GM21528 (cell line): Measurements from ENCODE around the gene FOXL1.
"Not testable (repeated sequence)": the region's sequence is repeated elsewhere in the genome, so short reads cannot be mapped to it uniquely, and the experiment has no call there.

Experiments used
- ATAC-seq: cut with Tn5 transposase; IDR thresholded peaks from one replicate; pipeline ENCODE4 v1.9.1; 2021; ENCODE audit warnings: mild to moderate bottlenecking, moderate library complexity; ENCODE audit not compliant: unreplicated experiment, low FRiP score

FOXL1 gene

DNA sequence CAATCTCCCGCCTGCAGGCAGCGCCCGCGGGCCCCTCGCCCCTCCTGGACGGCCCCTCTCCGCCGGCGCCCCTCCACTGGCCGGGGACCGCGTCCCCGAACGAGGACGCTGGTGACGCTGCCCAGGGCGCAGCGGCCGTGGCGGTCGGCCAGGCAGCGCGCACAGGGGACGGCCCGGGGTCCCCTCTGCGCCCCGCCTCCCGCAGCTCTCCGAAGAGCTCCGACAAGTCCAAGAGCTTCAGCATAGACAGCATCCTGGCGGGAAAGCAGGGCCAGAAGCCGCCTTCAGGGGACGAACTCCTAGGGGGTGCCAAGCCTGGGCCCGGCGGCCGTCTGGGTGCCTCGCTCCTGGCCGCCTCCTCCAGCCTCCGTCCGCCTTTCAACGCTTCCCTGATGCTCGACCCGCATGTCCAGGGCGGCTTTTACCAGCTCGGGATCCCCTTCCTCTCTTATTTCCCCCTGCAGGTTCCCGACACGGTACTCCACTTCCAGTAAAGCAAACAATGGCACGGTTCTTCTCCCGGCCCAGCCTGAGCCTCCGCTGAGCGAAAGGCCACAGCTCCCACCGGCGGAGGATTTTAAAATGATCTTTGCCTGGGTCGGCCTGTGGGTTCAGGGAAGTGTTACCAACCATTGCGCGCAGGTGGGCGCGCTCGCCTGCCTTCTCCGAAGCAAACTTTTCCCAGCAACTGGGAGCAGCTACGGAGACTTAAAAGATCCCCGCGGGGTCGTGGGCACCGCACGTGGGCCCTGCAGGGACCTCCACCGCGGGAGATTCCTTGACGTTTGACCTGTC is 1.1 kb downstream of the FOXL1 start:
- no peak for ATAC-seq

DNA sequence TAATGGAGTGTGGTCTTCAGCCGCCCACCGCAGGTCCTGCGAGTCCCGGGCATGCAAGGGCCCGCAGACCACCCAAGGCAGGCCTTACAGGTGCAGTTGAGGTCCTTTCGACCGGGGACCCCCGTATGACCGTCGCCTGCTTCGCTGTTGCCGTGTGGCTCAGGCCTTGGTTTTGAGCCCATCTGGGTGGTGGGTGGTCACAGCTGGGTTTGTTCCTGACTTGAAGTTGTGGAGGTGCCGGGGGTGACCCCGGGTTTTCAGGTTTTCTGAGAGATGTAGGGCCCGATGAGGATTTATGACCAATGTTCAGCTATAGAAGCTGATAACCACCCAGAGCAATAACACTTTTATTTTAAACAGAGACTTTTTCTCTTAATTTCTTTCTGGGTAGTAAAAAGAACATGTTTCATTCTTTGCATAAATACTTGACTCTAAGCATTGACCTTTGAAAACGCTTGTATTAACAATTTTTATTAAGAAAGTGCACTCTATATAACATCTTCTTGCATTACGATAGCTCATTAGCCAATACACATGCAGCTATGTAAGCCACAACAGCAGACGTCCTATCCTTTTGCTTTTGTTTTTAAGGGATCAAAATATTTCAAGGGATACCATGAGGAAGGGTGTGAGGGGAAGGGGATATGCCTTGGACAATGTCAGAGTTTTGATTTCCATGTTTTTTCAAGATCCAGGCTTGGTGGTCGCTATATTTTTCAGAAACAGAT is 1.9 kb downstream of the FOXL1 start:
- ATAC-seq: no peak

DNA sequence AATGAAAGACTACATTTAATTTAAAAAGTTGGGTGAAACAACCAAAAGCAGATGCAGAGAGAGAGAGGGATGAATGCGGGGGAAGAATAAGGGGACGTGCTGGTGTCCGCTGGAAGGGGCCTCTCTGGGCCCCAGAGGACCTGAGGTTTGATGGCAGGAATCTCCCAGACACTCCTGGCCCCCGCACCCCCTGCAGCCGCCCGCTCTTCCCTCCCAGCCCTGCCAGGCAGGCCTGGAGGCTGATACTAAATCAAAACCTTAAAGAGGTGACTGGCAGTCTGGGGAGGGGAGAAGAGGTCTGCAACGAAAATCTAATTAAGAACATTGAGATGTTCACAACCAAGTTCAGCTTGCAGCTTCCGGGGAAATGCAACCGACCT is 2.4 kb downstream of the FOXL1 start:
- ATAC-seq: no peak

DNA sequence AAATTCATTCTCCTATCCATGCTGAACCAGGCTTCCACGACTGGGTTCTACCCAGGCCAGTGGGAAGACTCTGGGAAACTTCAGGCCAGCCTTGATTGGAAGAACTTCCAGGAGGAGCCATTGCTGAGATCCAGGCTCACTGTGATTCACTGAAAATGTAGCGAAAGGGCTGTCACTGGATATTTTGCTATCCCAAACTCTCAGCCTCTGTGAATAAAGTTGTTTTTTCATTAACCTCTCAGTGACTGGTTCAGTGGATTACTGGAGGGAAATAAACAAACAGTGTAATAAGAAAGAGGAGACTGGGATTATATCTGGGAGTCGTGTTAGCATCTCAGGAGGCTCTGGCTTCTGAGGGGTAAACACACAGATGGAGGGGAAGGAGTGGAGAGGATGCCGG is 3.1 kb downstream of the FOXL1 start:
- ATAC-seq: no peak

- no peak for ATAC-seq
These were observed 5.8 kb downstream of the FOXL1 start for GRCh38 chr16:86584071-86584685.

DNA sequence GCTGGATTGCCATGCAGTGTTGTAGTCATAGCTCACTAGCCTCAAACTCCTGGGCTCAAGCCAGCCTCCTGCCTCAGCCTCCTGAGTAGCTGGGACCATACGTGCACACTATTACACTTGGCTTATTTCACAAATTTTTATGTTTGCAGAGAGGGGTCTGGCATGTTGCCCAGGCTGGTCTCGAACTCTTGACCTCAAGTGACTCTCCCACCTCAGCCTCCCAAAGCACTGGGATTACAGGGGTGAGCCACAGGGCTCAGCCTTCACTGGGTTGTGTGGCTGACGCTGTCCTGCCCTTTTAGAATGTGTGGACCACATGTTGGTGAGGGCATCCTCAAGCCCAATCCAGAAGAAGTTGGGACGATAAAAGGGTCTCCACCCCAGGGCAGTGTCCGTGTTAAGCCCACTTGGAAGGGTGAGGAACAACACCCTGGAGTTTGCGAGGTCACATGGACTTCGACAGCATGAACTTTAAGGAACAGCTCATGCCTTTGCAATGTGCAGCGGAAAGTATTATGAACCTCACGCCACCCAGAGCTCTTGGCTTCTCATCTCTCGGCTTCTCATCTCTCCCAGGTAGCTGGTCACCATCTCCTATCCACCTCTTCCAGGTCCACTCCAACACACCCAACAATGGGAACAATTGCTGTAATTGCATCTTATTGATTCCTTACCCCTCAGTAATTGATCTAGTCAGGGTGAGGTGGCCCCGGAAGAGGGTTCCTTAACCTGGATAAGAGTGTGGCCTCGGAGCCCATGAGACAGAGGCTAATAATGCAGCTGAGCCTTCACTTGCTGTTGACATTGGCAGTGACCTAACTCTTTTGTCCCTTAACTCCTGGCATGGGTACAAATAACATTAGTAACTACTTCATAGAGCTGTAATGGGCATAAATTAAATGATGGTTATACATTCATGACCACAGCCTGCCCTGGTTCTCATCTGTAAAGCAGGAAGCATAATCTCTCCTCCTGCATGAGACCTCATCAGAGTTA is 6.7 kb downstream of the FOXL1 start:
- ATAC-seq: no peak

- ATAC-seq: no peak
These were observed 7.7 kb downstream of the FOXL1 start for GRCh38 chr16:86585821-86586611.

DNA sequence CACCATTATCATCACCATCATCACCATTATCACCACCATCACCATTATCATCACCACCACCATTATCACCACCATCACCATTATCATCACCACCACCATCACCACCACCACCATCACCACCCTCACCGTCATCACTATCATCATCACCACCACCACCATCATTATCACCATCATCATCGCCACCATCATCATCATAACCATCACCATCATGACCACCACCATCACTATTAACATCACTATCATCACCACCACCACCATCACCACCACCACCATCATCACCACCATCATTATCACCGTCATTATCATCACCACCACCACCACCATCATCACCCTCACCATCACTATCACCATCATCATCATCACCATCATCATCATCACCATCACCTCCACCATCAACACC is 9.1 kb downstream of the FOXL1 start:
- ATAC-seq: no peak

GRCh38 chr16:86587955-86588354 is 9.6 kb downstream of the FOXL1 start:
- ATAC-seq: not testable (repeated sequence)

DNA sequence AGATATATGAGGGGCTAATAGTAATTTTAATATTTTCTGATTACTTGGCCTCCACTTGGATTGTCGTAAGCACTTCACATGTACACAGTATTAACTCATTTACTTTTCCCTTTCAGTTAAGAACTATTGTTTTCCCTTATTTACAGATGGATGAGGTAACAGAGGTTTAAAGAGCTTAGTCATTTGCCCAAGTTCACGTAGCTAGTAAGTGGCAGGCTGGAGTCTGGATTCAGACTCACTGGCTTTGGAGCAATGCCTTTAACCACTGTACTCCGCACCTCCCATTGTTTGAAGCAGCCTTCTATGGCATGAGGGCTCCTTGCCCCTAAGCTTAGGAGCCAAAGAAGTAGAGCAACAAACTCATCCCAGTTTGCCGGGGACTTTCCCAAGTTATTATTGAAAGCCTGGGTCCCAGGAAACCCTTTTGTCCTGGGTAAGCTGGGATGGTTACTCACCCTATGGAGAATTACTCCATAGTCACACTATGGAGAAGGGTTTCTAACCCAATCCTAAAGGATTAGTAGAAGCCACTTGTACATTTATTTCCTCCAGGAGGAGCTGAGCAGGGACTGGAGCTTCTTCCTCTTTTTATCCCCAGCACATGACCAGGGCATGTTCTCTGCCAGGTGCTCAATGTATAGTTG is 12.3 kb downstream of the FOXL1 start:
- no peak for ATAC-seq

GRCh38 chr16:86591270-86591669 is 12.9 kb downstream of the FOXL1 start:
- no peak for ATAC-seq

- ATAC-seq: no peak
These were observed 15.7 kb downstream of the FOXL1 start for GRCh38 chr16:86593913-86594620.

DNA sequence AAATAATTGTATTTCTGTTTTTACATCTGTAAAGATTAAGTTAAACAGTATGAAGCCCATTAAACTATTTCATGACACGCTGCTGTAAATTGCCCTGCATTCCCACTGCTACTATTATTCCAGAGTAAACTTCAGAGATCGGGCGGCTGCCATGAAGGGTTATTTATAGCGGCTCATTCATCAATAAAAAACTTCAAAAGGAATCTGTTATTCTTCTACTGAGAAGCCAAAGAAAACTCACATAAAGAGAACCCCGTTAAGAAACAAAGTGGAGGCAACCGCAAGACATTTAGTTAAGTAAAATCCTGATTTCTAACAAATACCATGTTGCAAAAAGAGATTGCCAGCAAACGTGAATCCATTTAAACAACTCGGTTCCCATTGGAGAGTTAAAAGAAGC is 16.4 kb downstream of the FOXL1 start:
- no peak for ATAC-seq

DNA sequence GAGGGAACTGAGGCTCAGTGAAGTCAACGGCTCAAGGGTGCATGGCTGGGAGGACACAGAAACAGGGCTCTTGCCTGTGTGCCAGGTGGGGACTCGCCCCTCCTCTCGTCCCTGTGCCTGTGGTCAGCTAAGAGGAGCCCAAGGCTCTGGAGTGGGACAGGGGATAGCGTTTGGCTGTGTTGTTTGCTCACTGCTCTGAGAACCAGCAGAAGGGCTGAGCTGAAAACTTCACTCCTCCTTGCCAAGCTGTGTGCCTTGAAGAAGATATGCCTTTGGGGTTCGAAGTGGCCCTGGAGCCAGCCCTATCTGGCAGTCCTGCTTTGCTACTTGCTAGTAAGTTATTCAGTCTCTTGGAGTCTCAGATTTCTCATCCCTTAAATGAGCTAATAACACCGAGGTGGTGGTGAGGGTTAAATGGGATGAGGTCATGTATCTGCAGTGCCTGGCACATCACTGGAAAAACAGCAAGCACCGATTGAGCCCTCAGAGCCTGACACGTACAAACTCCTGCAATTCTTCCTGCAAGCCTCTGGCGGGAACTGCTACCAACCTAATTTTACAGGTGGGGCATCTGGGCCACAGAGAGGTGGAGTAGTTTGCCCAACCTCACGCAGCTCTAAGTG is 17.7 kb downstream of the FOXL1 start:
- ATAC-seq: no peak

DNA sequence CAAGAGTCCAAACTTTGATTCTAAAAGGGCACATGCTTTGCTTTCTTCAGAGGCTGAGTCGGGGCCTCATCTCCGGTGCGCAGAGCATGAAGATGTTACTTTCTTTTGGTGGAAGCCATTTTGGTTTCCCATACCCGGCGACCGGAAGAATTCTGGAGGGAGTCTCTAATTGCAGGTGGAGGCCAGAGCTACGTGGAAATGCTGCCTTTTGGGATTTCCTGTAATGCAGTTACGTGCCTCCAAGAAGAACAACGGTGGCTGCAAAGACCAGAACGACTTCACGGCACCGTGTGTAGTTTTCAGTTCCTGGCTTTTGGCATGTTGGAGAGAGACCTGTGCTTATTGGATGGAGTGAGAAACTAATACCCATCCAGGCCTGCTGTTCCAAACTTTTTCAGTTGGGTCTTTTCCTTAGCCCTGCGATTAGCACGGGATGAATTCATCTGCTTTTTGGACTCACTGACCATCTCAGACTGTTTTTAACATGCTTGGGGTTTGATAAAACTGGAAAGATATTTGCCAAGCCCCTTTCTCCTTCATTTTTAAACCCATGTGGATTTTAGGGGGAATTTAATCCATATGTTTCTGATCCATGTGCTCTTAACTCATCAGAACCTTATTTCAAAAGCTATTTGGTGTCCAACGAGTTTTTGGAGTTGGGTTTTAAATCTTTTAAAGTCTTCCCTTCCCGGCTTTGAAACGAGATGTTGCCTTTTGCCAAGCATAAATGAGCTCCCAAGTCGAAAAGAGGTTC is 19.0 kb downstream of the FOXL1 start:
- ATAC-seq: no peak

GRCh38 chr16:86597880-86598606 is 19.7 kb downstream of the FOXL1 start:
- ATAC-seq: no peak
